ENCODE data around the gene COL21A1. TPM values are rescaled to one million over a fixed set of nuclear protein-coding genes. Genes with fewer than 3 reads are reported as not detected.

The COL21A1 gene
- total RNA-seq, 1 donor from 2014 or later, result 16.7 TPM

DNA sequence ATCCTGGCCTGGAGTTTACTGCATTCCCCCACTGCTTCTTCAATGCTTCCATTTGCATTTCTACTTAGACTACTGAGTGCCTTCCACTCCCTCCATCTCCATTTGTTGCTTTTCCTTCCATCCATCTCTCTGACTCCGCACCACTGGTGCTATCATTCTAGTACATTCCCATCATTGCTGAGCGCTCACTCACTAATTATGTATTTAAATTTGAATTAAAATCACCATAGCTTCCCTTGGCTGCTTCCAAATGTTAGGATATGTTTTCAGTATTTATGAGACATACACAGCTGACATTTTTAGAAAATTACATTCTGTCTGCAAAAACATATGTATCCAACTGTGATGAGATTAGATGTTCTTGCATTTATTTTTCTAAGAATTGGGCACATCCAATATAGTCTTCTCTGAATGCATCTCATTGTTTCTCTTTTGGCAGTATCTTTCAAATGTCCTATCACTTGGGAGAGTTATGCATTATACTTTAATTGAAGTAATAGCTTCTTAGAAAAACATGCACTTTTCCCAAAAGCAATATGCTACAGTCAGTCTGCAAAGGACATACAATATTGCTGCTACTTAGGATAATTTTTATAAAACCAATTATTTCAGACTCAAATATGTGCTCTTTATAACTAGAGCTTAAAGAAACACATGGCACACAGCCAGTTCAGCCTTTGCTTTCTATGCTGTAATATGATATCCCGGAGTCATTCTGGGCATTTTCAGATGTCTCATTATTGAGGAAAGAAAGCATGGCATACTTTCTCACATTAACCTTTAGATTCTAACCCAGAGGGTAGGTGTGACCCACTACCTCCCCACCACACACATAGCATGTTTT, 12.1 kb upstream of the COL21A1 start:
- Histone ChIP-seq H3K4me3 (no peak overlapping the region), H3K36me3 (no peaks in the 10 kb centered on the region), H3K9me3 (no peaks in the 10 kb centered on the region), H3K4me1 (no peaks in the 10 kb centered on the region), H3K27me3 (no peaks in the 10 kb centered on the region), H3K27ac (no peak overlapping the region)
- TF ChIP-seq POLR2A (IDR thresholded peaks at IDR 0.05), result no peak
- TF ChIP-seq POLR2AphosphoS5 (IDR thresholded peaks at IDR 0.05; ENCODE audit: insufficient read depth in 1 of 2, low read depth in 1 of 2), result no peak
- TF ChIP-seq, protein P1, sequence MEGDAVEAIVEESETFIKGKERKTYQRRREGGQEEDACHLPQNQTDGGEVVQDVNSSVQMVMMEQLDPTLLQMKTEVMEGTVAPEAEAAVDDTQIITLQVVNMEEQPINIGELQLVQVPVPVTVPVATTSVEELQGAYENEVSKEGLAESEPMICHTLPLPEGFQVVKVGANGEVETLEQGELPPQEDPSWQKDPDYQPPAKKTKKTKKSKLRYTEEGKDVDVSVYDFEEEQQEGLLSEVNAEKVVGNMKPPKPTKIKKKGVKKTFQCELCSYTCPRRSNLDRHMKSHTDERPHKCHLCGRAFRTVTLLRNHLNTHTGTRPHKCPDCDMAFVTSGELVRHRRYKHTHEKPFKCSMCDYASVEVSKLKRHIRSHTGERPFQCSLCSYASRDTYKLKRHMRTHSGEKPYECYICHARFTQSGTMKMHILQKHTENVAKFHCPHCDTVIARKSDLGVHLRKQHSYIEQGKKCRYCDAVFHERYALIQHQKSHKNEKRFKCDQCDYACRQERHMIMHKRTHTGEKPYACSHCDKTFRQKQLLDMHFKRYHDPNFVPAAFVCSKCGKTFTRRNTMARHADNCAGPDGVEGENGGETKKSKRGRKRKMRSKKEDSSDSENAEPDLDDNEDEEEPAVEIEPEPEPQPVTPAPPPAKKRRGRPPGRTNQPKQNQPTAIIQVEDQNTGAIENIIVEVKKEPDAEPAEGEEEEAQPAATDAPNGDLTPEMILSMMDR (IDR thresholded peaks at IDR 0.05), result no peak
- intact Hi-C loops (cut with DNase I), result no loop called here
- no peak for DNase-seq (ENCODE audit: extremely low spot score in 2 of 2)

DNA sequence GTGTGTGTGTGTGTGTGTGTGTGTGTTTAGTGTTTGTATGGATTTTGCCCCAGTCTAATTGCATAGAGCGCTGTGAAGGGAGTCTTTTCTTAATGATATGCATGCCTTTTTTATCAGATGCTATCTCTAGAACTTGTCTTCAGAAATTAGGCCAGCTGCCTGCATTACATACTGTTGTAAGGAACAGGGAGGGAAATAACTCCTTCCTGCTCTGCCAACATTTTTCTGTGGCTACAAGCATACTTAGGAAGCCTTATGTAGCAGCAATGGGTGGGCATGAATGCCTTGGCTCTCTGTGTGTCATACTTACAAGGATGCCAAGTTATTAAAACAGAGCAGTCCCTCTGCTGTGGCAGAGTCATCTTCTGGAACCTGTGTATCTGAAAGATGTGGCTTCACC, 8.0 kb upstream of the COL21A1 start:
- H3K9me3 ChIP-seq, result no peaks in the 10 kb centered on the region
- H3K27ac ChIP-seq, result no peak overlapping the region
- H3K36me3 ChIP-seq, result no peaks in the 10 kb centered on the region
- DNase-seq (ENCODE audit: extremely low spot score in 2 of 2), result no peak
- no peak overlapping the region for H3K4me3 ChIP-seq
- intact Hi-C loops (cut with DNase I), result no loop called here
- TF ChIP-seq POLR2AphosphoS5 (IDR thresholded peaks at IDR 0.05; ENCODE audit: insufficient read depth in 1 of 2, low read depth in 1 of 2) (no peak), POLR2A (IDR thresholded peaks at IDR 0.05) (no peak)
- TF ChIP-seq, protein P1 (IDR thresholded peaks at IDR 0.05), result no peak
- H3K4me1 ChIP-seq, result no peaks in the 10 kb centered on the region
- H3K27me3 ChIP-seq, result no peaks in the 10 kb centered on the region

DNA sequence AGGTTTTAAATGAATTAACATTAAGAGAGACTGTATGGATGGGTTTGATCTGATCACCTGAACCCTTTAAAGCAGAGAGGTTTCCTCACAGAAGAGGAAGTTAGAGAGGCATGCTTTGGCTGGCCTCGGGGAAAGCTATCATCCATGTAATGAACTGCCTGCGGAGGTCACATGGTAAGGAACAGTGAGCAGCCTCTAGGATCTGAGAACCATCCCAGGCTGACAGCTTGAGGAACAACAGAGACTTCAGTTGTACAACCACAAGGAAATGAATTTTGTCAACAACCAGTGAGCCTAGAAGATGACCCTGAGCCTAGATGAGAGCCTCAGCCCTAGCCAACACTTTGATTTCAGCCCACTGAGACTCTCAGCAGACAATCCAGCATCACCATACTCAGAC, 2.9 kb upstream of the COL21A1 start:
- no peak for DNase-seq (ENCODE audit: extremely low spot score in 2 of 2)
- H3K36me3 ChIP-seq, result no peaks in the 10 kb centered on the region
- no peak overlapping the region for H3K27ac ChIP-seq
- no peak overlapping the region for H3K4me3 ChIP-seq
- TF ChIP-seq, protein P1 (IDR thresholded peaks at IDR 0.05), result no peak
- TF ChIP-seq POLR2A (IDR thresholded peaks at IDR 0.05), result no peak
- TF ChIP-seq POLR2AphosphoS5 (IDR thresholded peaks at IDR 0.05; ENCODE audit: insufficient read depth in 1 of 2, low read depth in 1 of 2), result no peak
- H3K4me1 ChIP-seq, result peaks cover 13% of the 10 kb centered on the region
- no peaks in the 10 kb centered on the region for H3K9me3 ChIP-seq
- intact Hi-C loops (cut with DNase I), result no loop called here
- H3K27me3 ChIP-seq, result no peaks in the 10 kb centered on the region

DNA sequence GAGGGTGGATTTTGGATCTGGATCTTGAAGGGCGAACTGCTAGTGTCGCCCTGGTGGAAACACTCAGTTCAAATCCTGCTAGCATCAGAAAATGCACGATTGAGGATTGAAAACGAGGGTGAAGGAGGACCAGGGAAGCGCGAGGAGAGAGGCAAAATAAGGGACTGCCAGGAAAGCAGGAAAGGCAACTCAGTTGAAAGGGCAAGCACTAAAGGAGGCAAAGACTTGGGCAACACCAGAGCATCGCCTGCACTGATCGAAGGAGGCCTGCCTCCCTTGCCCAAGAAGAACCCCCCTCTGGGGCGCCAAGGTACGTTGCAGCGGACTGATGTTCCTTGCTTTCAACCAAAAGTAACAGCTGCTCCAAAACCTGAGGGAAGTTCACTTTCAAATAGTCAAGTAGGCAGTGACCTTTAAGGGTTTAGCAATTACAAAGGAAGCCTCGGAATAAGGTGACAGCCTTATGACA, 308 bp upstream of the COL21A1 start:
- Histone ChIP-seq H3K36me3 (no peaks in the 10 kb centered on the region), H3K9me3 (no peaks in the 10 kb centered on the region), H3K27ac (peak overlapping the region; percentile 81), H3K4me1 (peaks cover 39% of the 10 kb centered on the region), H3K27me3 (no peaks in the 10 kb centered on the region), H3K4me3 (peak overlapping the region; percentile 61 to 69)
- TF ChIP-seq POLR2A (IDR thresholded peaks at IDR 0.05) (no peak), POLR2AphosphoS5 (IDR thresholded peaks at IDR 0.05; ENCODE audit: insufficient read depth in 1 of 2, low read depth in 1 of 2) (peak in 1 of 2 donors; percentile 35)
- TF ChIP-seq, protein P1 (IDR thresholded peaks at IDR 0.05), result no peak
- intact Hi-C loops (cut with DNase I), result no loop called here
- no peak for DNase-seq (ENCODE audit: extremely low spot score in 2 of 2)

DNA sequence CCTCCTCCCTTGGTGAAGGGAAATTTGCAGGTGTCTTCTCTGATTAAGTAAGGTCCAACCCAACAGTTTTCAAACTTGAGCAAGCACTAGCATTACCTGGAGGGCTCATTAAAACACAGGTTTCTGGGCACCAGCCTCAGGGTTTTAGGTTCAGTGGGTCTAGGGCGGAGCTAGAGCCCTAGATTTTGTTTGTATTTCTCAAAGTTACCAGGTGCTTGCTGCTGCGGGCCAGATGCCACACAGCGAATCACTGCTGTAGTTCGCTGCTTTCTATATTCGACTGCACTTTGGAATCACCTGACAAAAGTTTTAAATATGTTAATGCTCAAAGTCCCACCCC, 869 bp downstream of the COL21A1 start:
- H3K4me1 ChIP-seq, result peaks cover 49% of the 10 kb centered on the region
- intact Hi-C loops (cut with DNase I), result no loop called here
- H3K27ac ChIP-seq, result peak overlapping the region; percentile 81
- H3K36me3 ChIP-seq, result no peaks in the 10 kb centered on the region
- H3K27me3 ChIP-seq, result no peaks in the 10 kb centered on the region
- H3K4me3 ChIP-seq, result peak overlapping the region; percentile 61 to 69
- H3K9me3 ChIP-seq, result no peaks in the 10 kb centered on the region
- no peak for DNase-seq (ENCODE audit: extremely low spot score in 2 of 2)
- TF ChIP-seq, protein P1 (IDR thresholded peaks at IDR 0.05), result no peak
- no peak for TF ChIP-seq POLR2AphosphoS5 (IDR thresholded peaks at IDR 0.05; ENCODE audit: insufficient read depth in 1 of 2, low read depth in 1 of 2)
- TF ChIP-seq POLR2A (IDR thresholded peaks at IDR 0.05), result no peak

Data from vagina (tissue), 2 donors.